22Rv1 (cell line): ENCODE results near the gene PPP1R37.

Experiments used
- ZFX ChIP-seq: fragments of 450-650 bp; IDR thresholded peaks from 2 replicates; pipeline ENCODE4 v1.6.1; 2017; ENCODE audit warnings: antibody characterized with exemption, borderline replicate concordance
- TF ChIP-seq, protein P1 (sequence below): fragments of 450-650 bp; IDR thresholded peaks from 2 replicates; pipeline ENCODE4 v1.5.1; 2017; ENCODE audit warnings: mild to moderate bottlenecking

DNA sequence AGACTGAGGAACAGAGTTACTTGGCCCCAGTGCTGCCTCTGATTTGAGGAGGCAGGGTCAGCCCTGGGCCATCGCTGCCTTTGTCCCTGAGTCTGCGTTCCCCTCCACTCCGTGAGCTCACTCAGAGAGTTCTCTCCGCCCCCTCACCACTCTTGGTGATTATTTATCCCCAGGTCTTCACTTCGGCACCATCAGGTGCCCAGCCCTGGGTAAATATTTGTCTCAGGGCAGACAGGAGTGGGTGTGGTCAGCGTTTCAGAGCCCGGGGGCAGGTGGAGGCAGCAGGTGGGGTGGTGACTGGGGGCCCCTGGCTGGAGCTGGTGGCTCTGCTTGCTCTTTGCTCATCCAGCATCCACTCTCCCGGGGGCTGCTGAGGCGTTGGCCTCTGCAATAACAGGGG, 20.6 kb downstream of the PPP1R37 start:
- TF ChIP-seq, protein P1, sequence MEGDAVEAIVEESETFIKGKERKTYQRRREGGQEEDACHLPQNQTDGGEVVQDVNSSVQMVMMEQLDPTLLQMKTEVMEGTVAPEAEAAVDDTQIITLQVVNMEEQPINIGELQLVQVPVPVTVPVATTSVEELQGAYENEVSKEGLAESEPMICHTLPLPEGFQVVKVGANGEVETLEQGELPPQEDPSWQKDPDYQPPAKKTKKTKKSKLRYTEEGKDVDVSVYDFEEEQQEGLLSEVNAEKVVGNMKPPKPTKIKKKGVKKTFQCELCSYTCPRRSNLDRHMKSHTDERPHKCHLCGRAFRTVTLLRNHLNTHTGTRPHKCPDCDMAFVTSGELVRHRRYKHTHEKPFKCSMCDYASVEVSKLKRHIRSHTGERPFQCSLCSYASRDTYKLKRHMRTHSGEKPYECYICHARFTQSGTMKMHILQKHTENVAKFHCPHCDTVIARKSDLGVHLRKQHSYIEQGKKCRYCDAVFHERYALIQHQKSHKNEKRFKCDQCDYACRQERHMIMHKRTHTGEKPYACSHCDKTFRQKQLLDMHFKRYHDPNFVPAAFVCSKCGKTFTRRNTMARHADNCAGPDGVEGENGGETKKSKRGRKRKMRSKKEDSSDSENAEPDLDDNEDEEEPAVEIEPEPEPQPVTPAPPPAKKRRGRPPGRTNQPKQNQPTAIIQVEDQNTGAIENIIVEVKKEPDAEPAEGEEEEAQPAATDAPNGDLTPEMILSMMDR = no peak
- TF ChIP-seq ZFX = no peak
